ENCODE measurements around the gene TJP1.

Gene TJP1

DNA sequence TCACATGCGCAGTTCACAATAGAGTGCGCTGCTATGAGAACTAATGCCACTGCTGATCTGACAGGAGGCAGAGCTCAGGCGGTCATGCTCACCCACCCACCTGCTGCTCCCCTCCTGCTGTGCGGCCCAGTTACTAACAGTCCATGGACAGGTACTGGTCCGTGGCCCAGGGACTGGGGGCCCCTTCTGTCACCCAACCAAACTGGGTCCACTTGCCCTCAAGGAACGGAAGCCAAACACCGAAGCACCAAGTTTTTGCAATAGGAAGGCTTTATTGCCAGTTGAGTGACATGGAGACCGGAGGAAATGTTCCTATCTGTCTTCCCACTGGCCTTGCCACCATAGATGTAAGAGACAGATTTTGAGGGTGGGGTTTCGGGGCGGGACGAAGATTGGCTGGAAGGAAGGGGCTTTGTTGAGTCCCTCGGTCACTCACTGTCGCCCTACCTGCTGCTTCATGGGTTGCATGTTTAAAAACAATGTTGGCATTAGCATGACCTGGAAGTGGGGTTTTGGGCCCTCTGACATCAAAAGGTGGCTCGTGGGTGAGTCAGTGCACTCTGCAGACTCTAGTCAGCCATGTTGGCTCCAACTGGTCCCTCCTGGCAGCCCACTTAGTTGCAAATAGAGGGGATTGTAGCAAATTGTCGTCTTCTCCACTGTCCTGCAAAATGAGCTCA lies 141.0 kb downstream of the TJP1 start (continued):
- TF ChIP-seq, protein P1, sequence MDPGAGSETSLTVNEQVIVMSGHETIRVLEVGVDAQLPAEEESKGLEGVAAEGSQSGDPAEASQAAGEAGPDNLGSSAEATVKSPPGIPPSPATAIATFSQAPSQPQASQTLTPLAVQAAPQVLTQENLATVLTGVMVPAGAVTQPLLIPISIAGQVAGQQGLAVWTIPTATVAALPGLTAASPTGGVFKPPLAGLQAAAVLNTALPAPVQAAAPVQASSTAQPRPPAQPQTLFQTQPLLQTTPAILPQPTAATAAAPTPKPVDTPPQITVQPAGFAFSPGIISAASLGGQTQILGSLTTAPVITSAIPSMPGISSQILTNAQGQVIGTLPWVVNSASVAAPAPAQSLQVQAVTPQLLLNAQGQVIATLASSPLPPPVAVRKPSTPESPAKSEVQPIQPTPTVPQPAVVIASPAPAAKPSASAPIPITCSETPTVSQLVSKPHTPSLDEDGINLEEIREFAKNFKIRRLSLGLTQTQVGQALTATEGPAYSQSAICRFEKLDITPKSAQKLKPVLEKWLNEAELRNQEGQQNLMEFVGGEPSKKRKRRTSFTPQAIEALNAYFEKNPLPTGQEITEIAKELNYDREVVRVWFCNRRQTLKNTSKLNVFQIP (CRISPR knock-in tag; IDR thresholded peaks at IDR 0.05; ENCODE audit: borderline replicate concordance, low read depth) = no peak
- no peak for TF ChIP-seq ZFP3 (CRISPR knock-in tag; IDR thresholded peaks at IDR 0.05)
- no peak for TF ChIP-seq TOX (CRISPR knock-in tag; IDR thresholded peaks at IDR 0.05; ENCODE audit: borderline replicate concordance)

DNA sequence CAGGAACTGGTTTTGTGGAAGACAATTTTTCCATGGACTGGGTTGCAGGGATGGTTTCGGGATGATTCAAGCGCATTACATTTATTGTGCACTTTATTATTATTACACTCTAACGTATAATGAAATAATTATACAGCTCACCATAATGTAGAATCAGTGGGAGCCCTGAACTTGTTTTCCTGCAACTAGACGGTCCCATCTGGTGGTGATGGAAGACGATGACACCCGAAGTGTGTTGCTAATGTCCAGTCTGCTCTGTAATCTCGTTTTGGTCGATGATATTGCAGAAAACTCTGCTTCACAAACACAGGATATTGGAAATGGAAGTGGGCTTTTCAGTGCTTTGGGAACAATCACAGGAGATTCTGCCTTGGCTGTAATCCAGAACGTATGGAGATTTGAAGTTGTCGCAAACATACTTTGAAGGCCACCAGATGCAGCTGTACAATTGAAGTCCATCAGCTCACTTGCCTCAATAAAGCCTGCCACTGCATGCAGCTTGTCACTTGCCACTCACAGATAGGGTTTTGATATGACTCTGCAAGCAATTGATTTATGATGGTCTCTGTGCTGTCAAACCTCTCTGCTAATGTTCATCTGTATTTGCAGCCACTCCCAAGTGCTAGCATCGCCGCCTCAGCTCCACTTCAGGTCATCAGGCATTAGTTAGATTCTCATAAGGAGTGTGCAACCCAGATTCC lies 141.7 kb downstream of the TJP1 start:
- TF ChIP-seq ZFP3 (CRISPR knock-in tag; IDR thresholded peaks at IDR 0.05) (no peak), OSR1 (CRISPR knock-in tag; IDR thresholded peaks at IDR 0.05) (no peak), ARNTL (CRISPR knock-in tag; IDR thresholded peaks at IDR 0.05; ENCODE audit: borderline replicate concordance, low read depth) (no peak), GLIS3 (CRISPR knock-in tag; IDR thresholded peaks at IDR 0.05) (no peak), ZC3H10 (CRISPR knock-in tag; IDR thresholded peaks at IDR 0.05) (no peak), RARB (CRISPR knock-in tag; IDR thresholded peaks at IDR 0.05) (no peak), ZNF70 (CRISPR knock-in tag; IDR thresholded peaks at IDR 0.05) (no peak), PPARA (CRISPR knock-in tag; IDR thresholded peaks at IDR 0.05; ENCODE audit: borderline replicate concordance) (no peak), BACH2 (CRISPR knock-in tag; IDR thresholded peaks at IDR 0.05; ENCODE audit: borderline replicate concordance) (no peak), SNAI2 (CRISPR knock-in tag; IDR thresholded peaks at IDR 0.05) (no peak), CSDC2 (CRISPR knock-in tag; IDR thresholded peaks at IDR 0.05) (no peak), TOX (CRISPR knock-in tag; IDR thresholded peaks at IDR 0.05; ENCODE audit: borderline replicate concordance) (no peak), ESRRG (CRISPR knock-in tag; IDR thresholded peaks at IDR 0.05) (no peak)
- TF ChIP-seq, protein P2, sequence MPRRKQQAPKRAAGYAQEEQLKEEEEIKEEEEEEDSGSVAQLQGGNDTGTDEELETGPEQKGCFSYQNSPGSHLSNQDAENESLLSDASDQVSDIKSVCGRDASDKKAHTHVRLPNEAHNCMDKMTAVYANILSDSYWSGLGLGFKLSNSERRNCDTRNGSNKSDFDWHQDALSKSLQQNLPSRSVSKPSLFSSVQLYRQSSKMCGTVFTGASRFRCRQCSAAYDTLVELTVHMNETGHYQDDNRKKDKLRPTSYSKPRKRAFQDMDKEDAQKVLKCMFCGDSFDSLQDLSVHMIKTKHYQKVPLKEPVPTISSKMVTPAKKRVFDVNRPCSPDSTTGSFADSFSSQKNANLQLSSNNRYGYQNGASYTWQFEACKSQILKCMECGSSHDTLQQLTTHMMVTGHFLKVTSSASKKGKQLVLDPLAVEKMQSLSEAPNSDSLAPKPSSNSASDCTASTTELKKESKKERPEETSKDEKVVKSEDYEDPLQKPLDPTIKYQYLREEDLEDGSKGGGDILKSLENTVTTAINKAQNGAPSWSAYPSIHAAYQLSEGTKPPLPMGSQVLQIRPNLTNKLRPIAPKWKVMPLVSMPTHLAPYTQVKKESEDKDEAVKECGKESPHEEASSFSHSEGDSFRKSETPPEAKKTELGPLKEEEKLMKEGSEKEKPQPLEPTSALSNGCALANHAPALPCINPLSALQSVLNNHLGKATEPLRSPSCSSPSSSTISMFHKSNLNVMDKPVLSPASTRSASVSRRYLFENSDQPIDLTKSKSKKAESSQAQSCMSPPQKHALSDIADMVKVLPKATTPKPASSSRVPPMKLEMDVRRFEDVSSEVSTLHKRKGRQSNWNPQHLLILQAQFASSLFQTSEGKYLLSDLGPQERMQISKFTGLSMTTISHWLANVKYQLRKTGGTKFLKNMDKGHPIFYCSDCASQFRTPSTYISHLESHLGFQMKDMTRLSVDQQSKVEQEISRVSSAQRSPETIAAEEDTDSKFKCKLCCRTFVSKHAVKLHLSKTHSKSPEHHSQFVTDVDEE (CRISPR knock-in tag; IDR thresholded peaks at IDR 0.05) = no peak
- TF ChIP-seq, protein P1 (CRISPR knock-in tag; IDR thresholded peaks at IDR 0.05; ENCODE audit: borderline replicate concordance, low read depth) = no peak
- TF ChIP-seq, protein P3, sequence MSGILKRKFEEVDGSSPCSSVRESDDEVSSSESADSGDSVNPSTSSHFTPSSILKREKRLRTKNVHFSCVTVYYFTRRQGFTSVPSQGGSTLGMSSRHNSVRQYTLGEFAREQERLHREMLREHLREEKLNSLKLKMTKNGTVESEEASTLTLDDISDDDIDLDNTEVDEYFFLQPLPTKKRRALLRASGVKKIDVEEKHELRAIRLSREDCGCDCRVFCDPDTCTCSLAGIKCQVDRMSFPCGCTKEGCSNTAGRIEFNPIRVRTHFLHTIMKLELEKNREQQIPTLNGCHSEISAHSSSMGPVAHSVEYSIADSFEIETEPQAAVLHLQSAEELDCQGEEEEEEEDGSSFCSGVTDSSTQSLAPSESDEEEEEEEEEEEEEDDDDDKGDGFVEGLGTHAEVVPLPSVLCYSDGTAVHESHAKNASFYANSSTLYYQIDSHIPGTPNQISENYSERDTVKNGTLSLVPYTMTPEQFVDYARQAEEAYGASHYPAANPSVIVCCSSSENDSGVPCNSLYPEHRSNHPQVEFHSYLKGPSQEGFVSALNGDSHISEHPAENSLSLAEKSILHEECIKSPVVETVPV (CRISPR knock-in tag; IDR thresholded peaks at IDR 0.05) = no peak
- TF ChIP-seq, protein P4, sequence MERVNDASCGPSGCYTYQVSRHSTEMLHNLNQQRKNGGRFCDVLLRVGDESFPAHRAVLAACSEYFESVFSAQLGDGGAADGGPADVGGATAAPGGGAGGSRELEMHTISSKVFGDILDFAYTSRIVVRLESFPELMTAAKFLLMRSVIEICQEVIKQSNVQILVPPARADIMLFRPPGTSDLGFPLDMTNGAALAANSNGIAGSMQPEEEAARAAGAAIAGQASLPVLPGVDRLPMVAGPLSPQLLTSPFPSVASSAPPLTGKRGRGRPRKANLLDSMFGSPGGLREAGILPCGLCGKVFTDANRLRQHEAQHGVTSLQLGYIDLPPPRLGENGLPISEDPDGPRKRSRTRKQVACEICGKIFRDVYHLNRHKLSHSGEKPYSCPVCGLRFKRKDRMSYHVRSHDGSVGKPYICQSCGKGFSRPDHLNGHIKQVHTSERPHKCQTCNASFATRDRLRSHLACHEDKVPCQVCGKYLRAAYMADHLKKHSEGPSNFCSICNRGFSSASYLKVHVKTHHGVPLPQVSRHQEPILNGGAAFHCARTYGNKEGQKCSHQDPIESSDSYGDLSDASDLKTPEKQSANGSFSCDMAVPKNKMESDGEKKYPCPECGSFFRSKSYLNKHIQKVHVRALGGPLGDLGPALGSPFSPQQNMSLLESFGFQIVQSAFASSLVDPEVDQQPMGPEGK (CRISPR knock-in tag; IDR thresholded peaks at IDR 0.05; ENCODE audit: borderline replicate concordance) = no peak
- ATAC-seq = no peak

DNA sequence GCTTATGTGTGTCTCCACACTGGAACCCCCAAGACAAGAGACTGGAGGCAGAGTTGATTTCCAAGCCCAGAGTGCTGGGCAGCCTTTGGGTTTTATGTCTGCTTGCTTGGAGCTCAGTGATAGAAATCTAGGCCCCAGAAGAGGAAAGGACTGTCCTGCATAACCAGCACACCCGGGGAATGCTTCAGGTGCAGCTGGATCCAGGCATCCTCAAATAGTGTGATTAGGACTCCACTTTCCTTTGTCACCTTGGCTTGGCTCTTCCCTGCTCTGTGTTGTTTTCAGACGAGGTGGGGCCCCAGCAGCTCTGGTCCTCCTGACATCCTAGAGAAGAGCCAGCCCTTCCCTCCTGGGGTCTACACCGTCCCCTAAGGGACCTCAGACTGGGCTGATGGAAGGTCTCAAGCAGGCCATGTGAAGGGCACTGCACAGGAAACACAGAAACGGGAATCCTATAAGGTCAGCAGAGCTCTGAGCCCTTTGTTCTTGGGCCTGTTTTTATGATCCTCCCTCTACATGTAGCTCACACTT lies 143.7 kb downstream of the TJP1 start:
- no peak for ATAC-seq
- no peak for TF ChIP-seq ZFP3 (CRISPR knock-in tag; IDR thresholded peaks at IDR 0.05)
- TF ChIP-seq CSDC2 (CRISPR knock-in tag; IDR thresholded peaks at IDR 0.05) = no peak
- TF ChIP-seq ISL1 (CRISPR knock-in tag; IDR thresholded peaks at IDR 0.05) = no peak
- TF ChIP-seq ZNF70 (CRISPR knock-in tag; IDR thresholded peaks at IDR 0.05) = no peak
- no peak for TF ChIP-seq GLIS3 (CRISPR knock-in tag; IDR thresholded peaks at IDR 0.05)
- no peak for TF ChIP-seq TCF4 (CRISPR knock-in tag; IDR thresholded peaks at IDR 0.05; ENCODE audit: borderline replicate concordance)
- TF ChIP-seq ZNF8 (CRISPR knock-in tag; IDR thresholded peaks at IDR 0.05) = no peak
- TF ChIP-seq ZFP30 (CRISPR knock-in tag; IDR thresholded peaks at IDR 0.05) = no peak
- no peak for TF ChIP-seq ZC3H10 (CRISPR knock-in tag; IDR thresholded peaks at IDR 0.05)
- TF ChIP-seq, protein P3 (CRISPR knock-in tag; IDR thresholded peaks at IDR 0.05) = no peak
- no peak for TF ChIP-seq PPARA (CRISPR knock-in tag; IDR thresholded peaks at IDR 0.05; ENCODE audit: borderline replicate concordance)
- TF ChIP-seq, protein P2 (CRISPR knock-in tag; IDR thresholded peaks at IDR 0.05) = no peak
- TF ChIP-seq BACH2 (CRISPR knock-in tag; IDR thresholded peaks at IDR 0.05; ENCODE audit: borderline replicate concordance) = no peak
- TF ChIP-seq OSR1 (CRISPR knock-in tag; IDR thresholded peaks at IDR 0.05) = no peak
- TF ChIP-seq RARB (CRISPR knock-in tag; IDR thresholded peaks at IDR 0.05) = no peak
